DOHH2 (cell line): Measurements from ENCODE around the gene SFXN1.

Source experiments
- CTCF ChIP-seq: fragments of 200-600 bp; sonication (generic); IDR thresholded peaks from one replicate; pipeline ENCODE4 v1.5.1; 2014; ENCODE audit warnings: antibody characterized with exemption, mild to moderate bottlenecking, low read depth, low read length; ENCODE audit not compliant: poor library complexity, severe bottlenecking
- EZH2phosphoT487 ChIP-seq: fragments of 200-600 bp; sonication (generic); IDR thresholded peaks from 2 replicates; pipeline ENCODE4 v1.6.1; 2017; ENCODE audit warnings: borderline replicate concordance, mild to moderate bottlenecking, antibody characterized with exemption, low read length, moderate library complexity, mixed read lengths

GRCh38 chr5:175561085-175561484 lies 82.7 kb downstream of the SFXN1 start:
- TF ChIP-seq CTCF: no peak
- no peak for TF ChIP-seq EZH2phosphoT487
